ENCODE results near the gene SMYD3.

DNA sequence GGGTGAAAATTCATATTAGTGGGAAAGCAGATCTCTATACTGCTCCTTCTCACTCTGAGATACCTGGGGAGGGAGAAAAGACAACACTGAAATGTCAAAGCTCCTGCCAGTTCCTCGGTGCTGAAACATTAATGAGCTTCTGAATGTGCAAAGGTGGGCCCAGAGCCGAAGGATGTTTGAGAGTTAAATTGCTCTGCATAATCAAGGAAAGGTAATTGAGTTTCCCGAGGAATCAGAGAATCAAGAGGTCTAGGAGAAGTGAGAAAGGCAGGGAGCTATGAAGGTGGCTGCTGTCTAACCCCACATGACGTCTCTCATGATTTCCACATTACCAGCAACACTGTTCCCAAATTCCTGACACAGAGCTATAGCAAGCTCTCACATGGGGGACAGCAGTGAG lies 346.7 kb downstream of the SMYD3 start:
- no peak for TF ChIP-seq POLR2A (IDR thresholded peaks at IDR 0.05)
- TF ChIP-seq, protein P1, sequence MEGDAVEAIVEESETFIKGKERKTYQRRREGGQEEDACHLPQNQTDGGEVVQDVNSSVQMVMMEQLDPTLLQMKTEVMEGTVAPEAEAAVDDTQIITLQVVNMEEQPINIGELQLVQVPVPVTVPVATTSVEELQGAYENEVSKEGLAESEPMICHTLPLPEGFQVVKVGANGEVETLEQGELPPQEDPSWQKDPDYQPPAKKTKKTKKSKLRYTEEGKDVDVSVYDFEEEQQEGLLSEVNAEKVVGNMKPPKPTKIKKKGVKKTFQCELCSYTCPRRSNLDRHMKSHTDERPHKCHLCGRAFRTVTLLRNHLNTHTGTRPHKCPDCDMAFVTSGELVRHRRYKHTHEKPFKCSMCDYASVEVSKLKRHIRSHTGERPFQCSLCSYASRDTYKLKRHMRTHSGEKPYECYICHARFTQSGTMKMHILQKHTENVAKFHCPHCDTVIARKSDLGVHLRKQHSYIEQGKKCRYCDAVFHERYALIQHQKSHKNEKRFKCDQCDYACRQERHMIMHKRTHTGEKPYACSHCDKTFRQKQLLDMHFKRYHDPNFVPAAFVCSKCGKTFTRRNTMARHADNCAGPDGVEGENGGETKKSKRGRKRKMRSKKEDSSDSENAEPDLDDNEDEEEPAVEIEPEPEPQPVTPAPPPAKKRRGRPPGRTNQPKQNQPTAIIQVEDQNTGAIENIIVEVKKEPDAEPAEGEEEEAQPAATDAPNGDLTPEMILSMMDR (IDR thresholded peaks at IDR 0.05): no peak
